GM23338 (cell line): ENCODE measurements around the gene STOX2. TPM values are rescaled to one million over a fixed set of nuclear protein-coding genes. Genes with fewer than 3 reads are reported as not detected.

Source experiments
- ATAC-seq: fragments of 200-7000 bp; cut with Tn5 transposase; 3 replicates; pipeline ENCODE4 v1.9.1; 2020
- DNase-seq: peaks from one replicate; pipeline ENCODE4 v3.0.0-alpha.2; 2015; ENCODE audit warnings: low spot score
- H2AFZ ChIP-seq: fragments of 200-600 bp; sonication (generic); 2 replicates; pipeline ENCODE4 v1.8.0; 2016; ENCODE audit warnings: antibody characterized with exemption, mild to moderate bottlenecking, moderate library complexity
- H3F3A ChIP-seq: fragments of 200-600 bp; sonication (generic); replicated peaks from 2 replicates; pipeline ENCODE4 v1.8.0; 2017; ENCODE audit warnings: antibody characterized with exemption, mixed run types, low read depth
- H3K27ac ChIP-seq: fragments of 200-600 bp; sonication (generic); 2 replicates; pipeline ENCODE4 v1.6.1; 2016; ENCODE audit warnings: low read depth
- H3K27me3 ChIP-seq: fragments of 200-600 bp; sonication (generic); 2 replicates; pipeline ENCODE4 v1.8.0; 2016; ENCODE audit warnings: mild to moderate bottlenecking, mixed run types, moderate library complexity; ENCODE audit not compliant: insufficient read depth
- H3K36me3 ChIP-seq: fragments of 200-600 bp; sonication (generic); 2 replicates; pipeline ENCODE4 v1.8.0; 2016; ENCODE audit warnings: mild to moderate bottlenecking; ENCODE audit not compliant: insufficient read depth
- H3K4me1 ChIP-seq: fragments of 200-600 bp; sonication (generic); 2 replicates; pipeline ENCODE4 v1.8.0; 2016; ENCODE audit warnings: mild to moderate bottlenecking, moderate library complexity; ENCODE audit not compliant: insufficient read depth
- H3K4me2 ChIP-seq: fragments of 200-600 bp; sonication (generic); 2 replicates; pipeline ENCODE4 v1.7.1; 2017; ENCODE audit warnings: mixed run types
- H3K4me3 ChIP-seq: fragments of 200-600 bp; sonication (generic); 2 replicates; pipeline ENCODE4 v1.6.1; 2016; ENCODE audit warnings: mixed run types
- H3K79me2 ChIP-seq: fragments of 200-600 bp; sonication (generic); replicated peaks from 2 replicates; pipeline ENCODE4 v1.8.0; 2017; ENCODE audit warnings: mild to moderate bottlenecking; ENCODE audit not compliant: insufficient read depth
- H3K9me2 ChIP-seq: fragments of 200-600 bp; sonication (generic); 2 replicates; pipeline ENCODE4 v1.8.0; 2017; ENCODE audit not compliant: insufficient read depth
- H4K20me1 ChIP-seq: fragments of 200-600 bp; sonication (generic); replicated peaks from 2 replicates; pipeline ENCODE4 v1.8.0; 2017; ENCODE audit warnings: mild to moderate bottlenecking; ENCODE audit not compliant: insufficient read depth
- H3K27ac Mint-ChIP-seq: 2 replicates; pipeline ENCODE4 v1.8.0; 2020; ENCODE audit warnings: inconsistent platforms, mild to moderate bottlenecking, moderate library complexity, mixed read lengths
- H3K27me3 Mint-ChIP-seq: 3 replicates; pipeline ENCODE4 v1.8.0; 2022; ENCODE audit warnings: low read depth, mild to moderate bottlenecking, moderate library complexity, mixed read lengths, inconsistent platforms; ENCODE audit not compliant: insufficient read depth, poor library complexity
- H3K36me3 Mint-ChIP-seq: 3 replicates; pipeline ENCODE4 v1.8.0; 2021; ENCODE audit warnings: low read depth, mild to moderate bottlenecking, inconsistent platforms, moderate library complexity, mixed read lengths
- H3K4me1 Mint-ChIP-seq: 3 replicates; pipeline ENCODE4 v1.8.0; 2020; ENCODE audit warnings: mild to moderate bottlenecking, inconsistent platforms, mixed read lengths
- H3K4me3 Mint-ChIP-seq: 3 replicates; pipeline ENCODE4 v1.8.0; 2021; ENCODE audit warnings: moderate library complexity, mild to moderate bottlenecking, inconsistent platforms, mixed read lengths
- H3K9me3 Mint-ChIP-seq: 3 replicates; pipeline ENCODE4 v1.8.0; 2020; ENCODE audit warnings: moderate library complexity, mild to moderate bottlenecking, inconsistent platforms, mixed read lengths
- CREB1 ChIP-seq: fragments of 250-450 bp; sonication (Bioruptor Pico); IDR thresholded peaks from 2 replicates; pipeline ENCODE4 v1.5.0; 2020; ENCODE audit warnings: low read depth, mild to moderate bottlenecking, moderate library complexity
- CTCF ChIP-seq, 2 experiments: fragments of 200-600 bp in 1 of 2; sonication (generic) in 1 of 2; conservative IDR thresholded peaks; 2 replicates each; pipeline versions ENCODE4 v1.5.1 to v1.6.1; 2016 to 2017; ENCODE audit warnings: antibody characterized with exemption in 2 of 2, low read depth in 2 of 2, mild to moderate bottlenecking in 2 of 2, moderate library complexity in 1 of 2
- ETS1 ChIP-seq: IDR thresholded peaks from 2 replicates; pipeline ENCODE4 v1.6.1; 2016; ENCODE audit warnings: antibody characterized with exemption
- EZH2 ChIP-seq: fragments of 200-600 bp; sonication (generic); IDR thresholded peaks from one replicate; pipeline ENCODE4 v1.8.0; 2017; ENCODE audit warnings: antibody characterized with exemption, mild to moderate bottlenecking, low read depth; ENCODE audit not compliant: unreplicated experiment
- EZH2phosphoT487 ChIP-seq: fragments of 200-600 bp; sonication (generic); IDR thresholded peaks from one replicate; pipeline ENCODE4 v1.8.1; 2018; ENCODE audit warnings: antibody characterized with exemption; ENCODE audit not compliant: unreplicated experiment
- JUNB ChIP-seq: IDR thresholded peaks from one replicate; pipeline ENCODE4 v1.6.1; 2016; ENCODE audit warnings: antibody characterized with exemption; ENCODE audit not compliant: unreplicated experiment
- NANOG ChIP-seq: IDR thresholded peaks from 2 replicates; pipeline ENCODE4 v1.6.1; 2016; ENCODE audit warnings: antibody characterized with exemption, borderline replicate concordance
- POLR2AphosphoS5 ChIP-seq: IDR thresholded peaks from 2 replicates; pipeline ENCODE4 v1.6.1; 2016; ENCODE audit warnings: antibody characterized with exemption, low read depth
- STAT1 ChIP-seq: IDR thresholded peaks from one replicate; pipeline ENCODE4 v1.6.1; 2016; ENCODE audit warnings: antibody characterized with exemption; ENCODE audit not compliant: unreplicated experiment
- ZNF114 ChIP-seq: fragments of 250-450 bp; sonication (Bioruptor Pico); IDR thresholded peaks from 2 replicates; pipeline ENCODE4 v1.5.0; 2020; ENCODE audit warnings: mild to moderate bottlenecking, moderate library complexity
- ZNF331 ChIP-seq: fragments of 250-450 bp; sonication (Bioruptor Pico); IDR thresholded peaks from 2 replicates; pipeline ENCODE4 v1.5.0; 2020; ENCODE audit warnings: low read depth, mild to moderate bottlenecking, moderate library complexity
- polyA plus RNA-seq: library from polyadenylated mRNA; unstranded; fragments of >200 nt; fragmentation: Nextera tagmentation; extraction: Ambion mirVana; gene quantifications from 2 replicates; pipeline ENCODE4 v1.2.1, GENCODE V29; 2016
- total RNA-seq: library from RNA; depleted of rRNA; stranded (reverse); fragments of >200 nt; shearing (Covaris generic); gene quantifications from 2 replicates; pipeline ENCODE4 v1.2.3, GENCODE V29; 2014
- TF ChIP-seq, protein P1 (sequence below): IDR thresholded peaks from one replicate; pipeline ENCODE4 v1.6.1; 2018; ENCODE audit warnings: antibody characterized with exemption; ENCODE audit not compliant: unreplicated experiment
- TF ChIP-seq, protein P2 (sequence below): fragments of 250-450 bp; sonication (Bioruptor Pico); IDR thresholded peaks from 2 replicates; pipeline ENCODE4 v1.5.0; 2020; ENCODE audit warnings: mild to moderate bottlenecking, moderate library complexity

STOX2 gene
- total and polyA plus RNA-seq, 2 experiments from 2014 or later = 19.8 to 20.6 TPM

- H3F3A ChIP-seq = no peaks in the 10 kb centered on the region
- TF ChIP-seq STAT1 (no peak), POLR2AphosphoS5 (no peak), EZH2 (no peak), NANOG (no peak), ZNF114 (CRISPR knock-in tag) (no peak), CREB1 (CRISPR knock-in tag) (no peak), CTCF (conservative IDR thresholded peaks at IDR 0.05; ENCODE audit: low read depth in 2 of 2) (no peak), EZH2phosphoT487 (no peak), JUNB (no peak), ETS1 (no peak), ZNF331 (CRISPR knock-in tag) (no peak)
- TF ChIP-seq, protein P1, sequence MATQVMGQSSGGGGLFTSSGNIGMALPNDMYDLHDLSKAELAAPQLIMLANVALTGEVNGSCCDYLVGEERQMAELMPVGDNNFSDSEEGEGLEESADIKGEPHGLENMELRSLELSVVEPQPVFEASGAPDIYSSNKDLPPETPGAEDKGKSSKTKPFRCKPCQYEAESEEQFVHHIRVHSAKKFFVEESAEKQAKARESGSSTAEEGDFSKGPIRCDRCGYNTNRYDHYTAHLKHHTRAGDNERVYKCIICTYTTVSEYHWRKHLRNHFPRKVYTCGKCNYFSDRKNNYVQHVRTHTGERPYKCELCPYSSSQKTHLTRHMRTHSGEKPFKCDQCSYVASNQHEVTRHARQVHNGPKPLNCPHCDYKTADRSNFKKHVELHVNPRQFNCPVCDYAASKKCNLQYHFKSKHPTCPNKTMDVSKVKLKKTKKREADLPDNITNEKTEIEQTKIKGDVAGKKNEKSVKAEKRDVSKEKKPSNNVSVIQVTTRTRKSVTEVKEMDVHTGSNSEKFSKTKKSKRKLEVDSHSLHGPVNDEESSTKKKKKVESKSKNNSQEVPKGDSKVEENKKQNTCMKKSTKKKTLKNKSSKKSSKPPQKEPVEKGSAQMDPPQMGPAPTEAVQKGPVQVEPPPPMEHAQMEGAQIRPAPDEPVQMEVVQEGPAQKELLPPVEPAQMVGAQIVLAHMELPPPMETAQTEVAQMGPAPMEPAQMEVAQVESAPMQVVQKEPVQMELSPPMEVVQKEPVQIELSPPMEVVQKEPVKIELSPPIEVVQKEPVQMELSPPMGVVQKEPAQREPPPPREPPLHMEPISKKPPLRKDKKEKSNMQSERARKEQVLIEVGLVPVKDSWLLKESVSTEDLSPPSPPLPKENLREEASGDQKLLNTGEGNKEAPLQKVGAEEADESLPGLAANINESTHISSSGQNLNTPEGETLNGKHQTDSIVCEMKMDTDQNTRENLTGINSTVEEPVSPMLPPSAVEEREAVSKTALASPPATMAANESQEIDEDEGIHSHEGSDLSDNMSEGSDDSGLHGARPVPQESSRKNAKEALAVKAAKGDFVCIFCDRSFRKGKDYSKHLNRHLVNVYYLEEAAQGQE = no peak
- TF ChIP-seq, protein P2, sequence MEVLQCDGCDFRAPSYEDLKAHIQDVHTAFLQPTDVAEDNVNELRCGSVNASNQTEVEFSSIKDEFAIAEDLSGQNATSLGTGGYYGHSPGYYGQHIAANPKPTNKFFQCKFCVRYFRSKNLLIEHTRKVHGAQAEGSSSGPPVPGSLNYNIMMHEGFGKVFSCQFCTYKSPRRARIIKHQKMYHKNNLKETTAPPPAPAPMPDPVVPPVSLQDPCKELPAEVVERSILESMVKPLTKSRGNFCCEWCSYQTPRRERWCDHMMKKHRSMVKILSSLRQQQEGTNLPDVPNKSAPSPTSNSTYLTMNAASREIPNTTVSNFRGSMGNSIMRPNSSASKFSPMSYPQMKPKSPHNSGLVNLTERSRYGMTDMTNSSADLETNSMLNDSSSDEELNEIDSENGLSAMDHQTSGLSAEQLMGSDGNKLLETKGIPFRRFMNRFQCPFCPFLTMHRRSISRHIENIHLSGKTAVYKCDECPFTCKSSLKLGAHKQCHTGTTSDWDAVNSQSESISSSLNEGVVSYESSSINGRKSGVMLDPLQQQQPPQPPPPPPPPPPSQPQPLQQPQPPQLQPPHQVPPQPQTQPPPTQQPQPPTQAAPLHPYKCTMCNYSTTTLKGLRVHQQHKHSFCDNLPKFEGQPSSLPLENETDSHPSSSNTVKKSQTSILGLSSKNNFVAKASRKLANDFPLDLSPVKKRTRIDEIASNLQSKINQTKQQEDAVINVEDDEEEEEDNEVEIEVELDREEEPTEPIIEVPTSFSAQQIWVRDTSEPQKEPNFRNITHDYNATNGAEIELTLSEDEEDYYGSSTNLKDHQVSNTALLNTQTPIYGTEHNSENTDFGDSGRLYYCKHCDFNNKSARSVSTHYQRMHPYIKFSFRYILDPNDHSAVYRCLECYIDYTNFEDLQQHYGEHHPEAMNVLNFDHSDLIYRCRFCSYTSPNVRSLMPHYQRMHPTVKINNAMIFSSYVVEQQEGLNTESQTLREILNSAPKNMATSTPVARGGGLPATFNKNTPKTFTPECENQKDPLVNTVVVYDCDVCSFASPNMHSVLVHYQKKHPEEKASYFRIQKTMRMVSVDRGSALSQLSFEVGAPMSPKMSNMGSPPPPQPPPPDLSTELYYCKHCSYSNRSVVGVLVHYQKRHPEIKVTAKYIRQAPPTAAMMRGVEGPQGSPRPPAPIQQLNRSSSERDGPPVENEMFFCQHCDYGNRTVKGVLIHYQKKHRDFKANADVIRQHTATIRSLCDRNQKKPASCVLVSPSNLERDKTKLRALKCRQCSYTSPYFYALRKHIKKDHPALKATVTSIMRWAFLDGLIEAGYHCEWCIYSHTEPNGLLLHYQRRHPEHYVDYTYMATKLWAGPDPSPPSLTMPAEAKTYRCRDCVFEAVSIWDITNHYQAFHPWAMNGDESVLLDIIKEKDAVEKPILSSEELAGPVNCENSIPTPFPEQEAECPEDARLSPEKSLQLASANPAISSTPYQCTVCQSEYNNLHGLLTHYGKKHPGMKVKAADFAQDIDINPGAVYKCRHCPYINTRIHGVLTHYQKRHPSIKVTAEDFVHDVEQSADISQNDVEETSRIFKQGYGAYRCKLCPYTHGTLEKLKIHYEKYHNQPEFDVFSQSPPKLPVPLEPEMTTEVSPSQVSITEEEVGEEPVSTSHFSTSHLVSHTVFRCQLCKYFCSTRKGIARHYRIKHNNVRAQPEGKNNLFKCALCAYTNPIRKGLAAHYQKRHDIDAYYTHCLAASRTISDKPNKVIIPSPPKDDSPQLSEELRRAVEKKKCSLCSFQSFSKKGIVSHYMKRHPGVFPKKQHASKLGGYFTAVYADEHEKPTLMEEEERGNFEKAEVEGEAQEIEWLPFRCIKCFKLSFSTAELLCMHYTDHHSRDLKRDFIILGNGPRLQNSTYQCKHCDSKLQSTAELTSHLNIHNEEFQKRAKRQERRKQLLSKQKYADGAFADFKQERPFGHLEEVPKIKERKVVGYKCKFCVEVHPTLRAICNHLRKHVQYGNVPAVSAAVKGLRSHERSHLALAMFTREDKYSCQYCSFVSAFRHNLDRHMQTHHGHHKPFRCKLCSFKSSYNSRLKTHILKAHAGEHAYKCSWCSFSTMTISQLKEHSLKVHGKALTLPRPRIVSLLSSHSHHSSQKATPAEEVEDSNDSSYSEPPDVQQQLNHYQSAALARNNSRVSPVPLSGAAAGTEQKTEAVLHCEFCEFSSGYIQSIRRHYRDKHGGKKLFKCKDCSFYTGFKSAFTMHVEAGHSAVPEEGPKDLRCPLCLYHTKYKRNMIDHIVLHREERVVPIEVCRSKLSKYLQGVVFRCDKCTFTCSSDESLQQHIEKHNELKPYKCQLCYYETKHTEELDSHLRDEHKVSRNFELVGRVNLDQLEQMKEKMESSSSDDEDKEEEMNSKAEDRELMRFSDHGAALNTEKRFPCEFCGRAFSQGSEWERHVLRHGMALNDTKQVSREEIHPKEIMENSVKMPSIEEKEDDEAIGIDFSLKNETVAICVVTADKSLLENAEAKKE (CRISPR knock-in tag) = no peak
- no peaks in the 10 kb centered on the region for H3K9me3 Mint-ChIP-seq
- no peak overlapping the region for H3K27ac ChIP-seq
- no peaks in the 10 kb centered on the region for H3K36me3 ChIP-seq
- no peaks in the 10 kb centered on the region for H3K79me2 ChIP-seq
- H2AFZ ChIP-seq = no peak overlapping the region
- no peak for DNase-seq
- no peaks in the 10 kb centered on the region for H3K27me3 ChIP-seq
- no peak overlapping the region for H3K4me3 Mint-ChIP-seq
- ATAC-seq = no peak
- H3K36me3 Mint-ChIP-seq = peaks cover 19% of the 10 kb centered on the region
- no peaks in the 10 kb centered on the region for H4K20me1 ChIP-seq
- no peak overlapping the region for H3K4me3 ChIP-seq
- H3K4me1 Mint-ChIP-seq = peaks cover 8% of the 10 kb centered on the region
- no peaks in the 10 kb centered on the region for H3K4me1 ChIP-seq
- peak overlapping the region; percentile 71 for H3K27ac Mint-ChIP-seq
- H3K4me2 ChIP-seq = no peak overlapping the region
- peaks cover 5% of the 10 kb centered on the region for H3K27me3 Mint-ChIP-seq
- H3K9me2 ChIP-seq = no peaks in the 10 kb centered on the region
Observed at GRCh38 chr4:184012937-184013336, 107.8 kb downstream of the STOX2 start.
